Panc1 (cell line): ENCODE results near the gene NDNF.

Source experiments
- CTCF ChIP-seq: fragments of 450-650 bp; IDR thresholded peaks from 2 replicates; pipeline ENCODE4 v1.5.1; 2017; ENCODE audit warnings: mild to moderate bottlenecking
- POLR2AphosphoS5 ChIP-seq: IDR thresholded peaks from 2 replicates; pipeline ENCODE4 v1.6.1; 2012; ENCODE audit warnings: mild to moderate bottlenecking, low read depth, low read length, moderate library complexity
- REST ChIP-seq, 2 experiments: IDR thresholded peaks; 2 replicates each; pipeline ENCODE4 v1.6.1; 2011 to 2012; ENCODE audit warnings: low read depth in 2 of 2, control low read depth in 1 of 2, low read length in 1 of 2, mild to moderate bottlenecking in 1 of 2, moderate library complexity in 1 of 2; ENCODE audit not compliant: insufficient read depth in 1 of 2

- no peak for TF ChIP-seq CTCF
- TF ChIP-seq POLR2AphosphoS5, result no peak
- TF ChIP-seq REST (IDR thresholded peaks at IDR 0.05; ENCODE audit: insufficient read depth in 1 of 2, low read depth in 2 of 2, low read length in 1 of 2), result no peak
Observed at GRCh38 chr4:121096191-121096590, 23.9 kb upstream of the NDNF start.
